ENCODE measurements around the gene EMX1. TPM values are rescaled to one million over a fixed set of nuclear protein-coding genes. Genes with fewer than 3 reads are reported as not detected.
A peak's percentile ranks its signal among the peaks of the same experiment; 100 is the strongest.

EMX1 gene
- total and polyA plus RNA-seq, 2 of the 13 experiments (the other 11 are each of a cell fraction or from before 2014, with no cell fraction given), result 0.62 to 4.9 TPM

DNA sequence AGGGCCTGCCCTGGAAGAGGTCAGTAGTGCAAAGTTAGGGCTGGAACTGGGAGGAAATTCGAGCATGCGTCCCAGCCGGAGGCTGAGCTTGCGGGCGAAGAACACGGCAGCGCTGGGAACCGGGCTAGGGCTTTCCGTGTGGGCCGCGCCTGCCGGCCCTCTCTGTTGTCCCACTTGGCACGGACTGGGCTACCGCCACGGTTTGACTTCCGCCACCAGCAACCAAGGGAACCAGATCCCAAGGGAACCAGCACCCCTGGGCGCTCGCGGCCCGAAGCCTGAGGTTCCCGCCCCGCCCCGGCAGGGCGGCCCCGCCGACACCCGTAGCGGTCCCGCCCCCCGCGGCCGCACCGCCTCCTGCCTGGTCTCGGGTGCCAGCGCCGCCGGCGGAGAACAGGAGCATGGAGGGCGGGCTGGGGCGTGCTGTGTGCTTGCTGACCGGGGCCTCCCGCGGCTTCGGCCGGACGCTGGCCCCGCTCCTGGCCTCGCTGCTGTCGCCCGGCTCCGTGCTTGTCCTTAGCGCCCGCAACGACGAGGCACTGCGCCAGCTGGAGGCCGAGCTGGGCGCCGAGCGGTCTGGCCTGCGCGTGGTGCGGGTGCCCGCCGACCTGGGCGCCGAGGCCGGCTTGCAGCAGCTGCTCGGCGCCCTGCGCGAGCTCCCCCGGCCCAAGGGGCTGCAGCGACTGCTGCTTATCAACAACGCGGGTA is 30.1 kb upstream of the EMX1 start, which contains the start of gene SPR (continued):
- TF ChIP-seq, protein P1, sequence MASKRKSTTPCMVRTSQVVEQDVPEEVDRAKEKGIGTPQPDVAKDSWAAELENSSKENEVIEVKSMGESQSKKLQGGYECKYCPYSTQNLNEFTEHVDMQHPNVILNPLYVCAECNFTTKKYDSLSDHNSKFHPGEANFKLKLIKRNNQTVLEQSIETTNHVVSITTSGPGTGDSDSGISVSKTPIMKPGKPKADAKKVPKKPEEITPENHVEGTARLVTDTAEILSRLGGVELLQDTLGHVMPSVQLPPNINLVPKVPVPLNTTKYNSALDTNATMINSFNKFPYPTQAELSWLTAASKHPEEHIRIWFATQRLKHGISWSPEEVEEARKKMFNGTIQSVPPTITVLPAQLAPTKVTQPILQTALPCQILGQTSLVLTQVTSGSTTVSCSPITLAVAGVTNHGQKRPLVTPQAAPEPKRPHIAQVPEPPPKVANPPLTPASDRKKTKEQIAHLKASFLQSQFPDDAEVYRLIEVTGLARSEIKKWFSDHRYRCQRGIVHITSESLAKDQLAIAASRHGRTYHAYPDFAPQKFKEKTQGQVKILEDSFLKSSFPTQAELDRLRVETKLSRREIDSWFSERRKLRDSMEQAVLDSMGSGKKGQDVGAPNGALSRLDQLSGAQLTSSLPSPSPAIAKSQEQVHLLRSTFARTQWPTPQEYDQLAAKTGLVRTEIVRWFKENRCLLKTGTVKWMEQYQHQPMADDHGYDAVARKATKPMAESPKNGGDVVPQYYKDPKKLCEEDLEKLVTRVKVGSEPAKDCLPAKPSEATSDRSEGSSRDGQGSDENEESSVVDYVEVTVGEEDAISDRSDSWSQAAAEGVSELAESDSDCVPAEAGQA (IDR thresholded peaks at IDR 0.05; ENCODE audit: low read depth), result no peak
- TF ChIP-seq, protein P1 (CRISPR knock-in tag; IDR thresholded peaks at IDR 0.05; ENCODE audit: borderline replicate concordance), result peak; percentile 81
- TF ChIP-seq RFX1 (IDR thresholded peaks at IDR 0.05) (no peak), ZNF574 (CRISPR knock-in tag; IDR thresholded peaks at IDR 0.05) (no peak; the same call in 1 of the 2 replicates), KAT2B (IDR thresholded peaks at IDR 0.05; ENCODE audit: borderline replicate concordance, low read depth, low read length) (no peak), SALL1 (CRISPR knock-in tag; IDR thresholded peaks at IDR 0.05) (peak; percentile 37; the same call in 1 of the 2 replicates), HNRNPK (IDR thresholded peaks at IDR 0.05; ENCODE audit: low read depth, low read length, poor library complexity, severe bottlenecking) (no peak), ETV5 (CRISPR knock-in tag; IDR thresholded peaks at IDR 0.05; ENCODE audit: borderline replicate concordance) (0 out of 2 replicates have a peak, but pooled peaks have one; percentile 37), ZNF709 (CRISPR knock-in tag; IDR thresholded peaks at IDR 0.05) (peak; percentile 94), POGZ (CRISPR knock-in tag; IDR thresholded peaks at IDR 0.05) (no peak; the same call in 1 of the 2 replicates)
- TF ChIP-seq, protein P2, sequence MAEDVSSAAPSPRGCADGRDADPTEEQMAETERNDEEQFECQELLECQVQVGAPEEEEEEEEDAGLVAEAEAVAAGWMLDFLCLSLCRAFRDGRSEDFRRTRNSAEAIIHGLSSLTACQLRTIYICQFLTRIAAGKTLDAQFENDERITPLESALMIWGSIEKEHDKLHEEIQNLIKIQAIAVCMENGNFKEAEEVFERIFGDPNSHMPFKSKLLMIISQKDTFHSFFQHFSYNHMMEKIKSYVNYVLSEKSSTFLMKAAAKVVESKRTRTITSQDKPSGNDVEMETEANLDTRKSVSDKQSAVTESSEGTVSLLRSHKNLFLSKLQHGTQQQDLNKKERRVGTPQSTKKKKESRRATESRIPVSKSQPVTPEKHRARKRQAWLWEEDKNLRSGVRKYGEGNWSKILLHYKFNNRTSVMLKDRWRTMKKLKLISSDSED (CRISPR knock-in tag; IDR thresholded peaks at IDR 0.05), result peak; percentile 94; the same call in 1 of the 2 replicates
- TF ChIP-seq, protein P3, sequence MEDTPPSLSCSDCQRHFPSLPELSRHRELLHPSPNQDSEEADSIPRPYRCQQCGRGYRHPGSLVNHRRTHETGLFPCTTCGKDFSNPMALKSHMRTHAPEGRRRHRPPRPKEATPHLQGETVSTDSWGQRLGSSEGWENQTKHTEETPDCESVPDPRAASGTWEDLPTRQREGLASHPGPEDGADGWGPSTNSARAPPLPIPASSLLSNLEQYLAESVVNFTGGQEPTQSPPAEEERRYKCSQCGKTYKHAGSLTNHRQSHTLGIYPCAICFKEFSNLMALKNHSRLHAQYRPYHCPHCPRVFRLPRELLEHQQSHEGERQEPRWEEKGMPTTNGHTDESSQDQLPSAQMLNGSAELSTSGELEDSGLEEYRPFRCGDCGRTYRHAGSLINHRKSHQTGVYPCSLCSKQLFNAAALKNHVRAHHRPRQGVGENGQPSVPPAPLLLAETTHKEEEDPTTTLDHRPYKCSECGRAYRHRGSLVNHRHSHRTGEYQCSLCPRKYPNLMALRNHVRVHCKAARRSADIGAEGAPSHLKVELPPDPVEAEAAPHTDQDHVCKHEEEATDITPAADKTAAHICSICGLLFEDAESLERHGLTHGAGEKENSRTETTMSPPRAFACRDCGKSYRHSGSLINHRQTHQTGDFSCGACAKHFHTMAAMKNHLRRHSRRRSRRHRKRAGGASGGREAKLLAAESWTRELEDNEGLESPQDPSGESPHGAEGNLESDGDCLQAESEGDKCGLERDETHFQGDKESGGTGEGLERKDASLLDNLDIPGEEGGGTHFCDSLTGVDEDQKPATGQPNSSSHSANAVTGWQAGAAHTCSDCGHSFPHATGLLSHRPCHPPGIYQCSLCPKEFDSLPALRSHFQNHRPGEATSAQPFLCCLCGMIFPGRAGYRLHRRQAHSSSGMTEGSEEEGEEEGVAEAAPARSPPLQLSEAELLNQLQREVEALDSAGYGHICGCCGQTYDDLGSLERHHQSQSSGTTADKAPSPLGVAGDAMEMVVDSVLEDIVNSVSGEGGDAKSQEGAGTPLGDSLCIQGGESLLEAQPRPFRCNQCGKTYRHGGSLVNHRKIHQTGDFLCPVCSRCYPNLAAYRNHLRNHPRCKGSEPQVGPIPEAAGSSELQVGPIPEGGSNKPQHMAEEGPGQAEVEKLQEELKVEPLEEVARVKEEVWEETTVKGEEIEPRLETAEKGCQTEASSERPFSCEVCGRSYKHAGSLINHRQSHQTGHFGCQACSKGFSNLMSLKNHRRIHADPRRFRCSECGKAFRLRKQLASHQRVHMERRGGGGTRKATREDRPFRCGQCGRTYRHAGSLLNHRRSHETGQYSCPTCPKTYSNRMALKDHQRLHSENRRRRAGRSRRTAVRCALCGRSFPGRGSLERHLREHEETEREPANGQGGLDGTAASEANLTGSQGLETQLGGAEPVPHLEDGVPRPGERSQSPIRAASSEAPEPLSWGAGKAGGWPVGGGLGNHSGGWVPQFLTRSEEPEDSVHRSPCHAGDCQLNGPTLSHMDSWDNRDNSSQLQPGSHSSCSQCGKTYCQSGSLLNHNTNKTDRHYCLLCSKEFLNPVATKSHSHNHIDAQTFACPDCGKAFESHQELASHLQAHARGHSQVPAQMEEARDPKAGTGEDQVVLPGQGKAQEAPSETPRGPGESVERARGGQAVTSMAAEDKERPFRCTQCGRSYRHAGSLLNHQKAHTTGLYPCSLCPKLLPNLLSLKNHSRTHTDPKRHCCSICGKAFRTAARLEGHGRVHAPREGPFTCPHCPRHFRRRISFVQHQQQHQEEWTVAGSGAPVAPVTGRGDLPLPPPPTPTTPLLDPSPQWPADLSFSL (CRISPR knock-in tag; IDR thresholded peaks at IDR 0.05), result no peak

All from HepG2 (cell line).